NCI-H524 (cell line): ENCODE data around the gene HNF1B.
A peak's percentile ranks its signal among the peaks of the same experiment; 100 is the strongest.

Source experiments
- DNase-seq, 2 experiments: peaks; one replicate each; lab custom pipeline; 2025; lab: John Stamatoyannopoulos, UW

HNF1B gene

GRCh38 chr17:37736428-37736827, 8.4 kb downstream of the HNF1B start:
- no peak for DNase-seq

GRCh38 chr17:37735165-37735564, 9.7 kb downstream of the HNF1B start:
- DNase-seq = no peak

- no peak for DNase-seq
Observed at GRCh38 chr17:37732316-37732715, 12.5 kb downstream of the HNF1B start.

- no peak for DNase-seq
Observed at GRCh38 chr17:37731056-37731455, 13.8 kb downstream of the HNF1B start.

GRCh38 chr17:37729905-37730304, 15.0 kb downstream of the HNF1B start:
- DNase-seq = no peak

- no peak for DNase-seq
Observed at GRCh38 chr17:37726891-37727675, 17.8 kb downstream of the HNF1B start.

GRCh38 chr17:37726248-37726647, 18.6 kb downstream of the HNF1B start:
- no peak for DNase-seq

- no peak for DNase-seq
Observed at GRCh38 chr17:37725601-37726146, 19.2 kb downstream of the HNF1B start.

- peak in 1 of 2 experiments; percentile 22 for DNase-seq
Observed at GRCh38 chr17:37725021-37725595, 19.8 kb downstream of the HNF1B start.

- DNase-seq = no peak
Observed at GRCh38 chr17:37720989-37721388, 23.9 kb downstream of the HNF1B start.

- no peak for DNase-seq
Observed at GRCh38 chr17:37719866-37720265, 25.0 kb downstream of the HNF1B start.

- DNase-seq = no peak
Observed at GRCh38 chr17:37718324-37719048, 26.4 kb downstream of the HNF1B start.

GRCh38 chr17:37717627-37718323, 27.1 kb downstream of the HNF1B start:
- DNase-seq = no peak

GRCh38 chr17:37714897-37715296, 30.0 kb downstream of the HNF1B start:
- no peak for DNase-seq

- DNase-seq = no peak
Observed at GRCh38 chr17:37713624-37714023, 31.2 kb downstream of the HNF1B start.

- DNase-seq = no peak
Observed at GRCh38 chr17:37713028-37713431, 31.8 kb downstream of the HNF1B start.

- DNase-seq = no peak
Observed at GRCh38 chr17:37711113-37711512, 33.7 kb downstream of the HNF1B start.

- peak; percentile 43 to 54 for DNase-seq
Observed at GRCh38 chr17:37710344-37710886, 34.4 kb downstream of the HNF1B start.

- DNase-seq = no peak
Observed at GRCh38 chr17:37708616-37709212, 36.1 kb downstream of the HNF1B start.

GRCh38 chr17:37708008-37708615, 36.7 kb downstream of the HNF1B start:
- no peak for DNase-seq

GRCh38 chr17:37706446-37706845, 38.4 kb downstream of the HNF1B start:
- no peak for DNase-seq
